ENCODE results near the gene PTPRR. TPM values are rescaled to one million over a fixed set of nuclear protein-coding genes. Genes with fewer than 3 reads are reported as not detected.

PTPRR gene
- total RNA-seq, result 0.15 and 1.1 TPM in 2 replicates

GRCh38 chr12:70920251-70920851 lies at the start of gene PTPRR:
Gene PTPRR (minus strand): TSS chr12:70920738. CDS start chr12:70920390, 348 bp downstream.
- no peak for DNase-seq (ENCODE audit: extremely low read depth, low read depth, low spot score)

- no peak for DNase-seq (ENCODE audit: extremely low read depth, low read depth, low spot score)
These were observed 46.7 kb upstream of the PTPRR start for GRCh38 chr12:70966996-70967790.

- DNase-seq (ENCODE audit: extremely low read depth, low read depth, low spot score), result no peak
These were observed 45.5 kb upstream of the PTPRR start for GRCh38 chr12:70966046-70966445.

GRCh38 chr12:70964867-70965510 lies 44.5 kb upstream of the PTPRR start:
- DNase-seq (ENCODE audit: extremely low read depth, low read depth, low spot score), result no peak

GRCh38 chr12:70963081-70963660 lies 42.6 kb upstream of the PTPRR start:
- DNase-seq (ENCODE audit: extremely low read depth, low read depth, low spot score), result no peak

- no peak for DNase-seq (ENCODE audit: extremely low read depth, low read depth, low spot score)
These were observed 41.8 kb upstream of the PTPRR start for GRCh38 chr12:70962226-70962794.

GRCh38 chr12:70960484-70960883 lies 39.9 kb upstream of the PTPRR start:
- DNase-seq (ENCODE audit: extremely low read depth, low read depth, low spot score), result no peak

- no peak for DNase-seq (ENCODE audit: extremely low read depth, low read depth, low spot score)
These were observed 34.9 kb upstream of the PTPRR start for GRCh38 chr12:70955415-70955814.

GRCh38 chr12:70950451-70950850 lies 29.9 kb upstream of the PTPRR start:
- no peak for DNase-seq (ENCODE audit: extremely low read depth, low read depth, low spot score)

GRCh38 chr12:70948976-70949336 lies 28.4 kb upstream of the PTPRR start:
- no peak for DNase-seq (ENCODE audit: extremely low read depth, low read depth, low spot score)

GRCh38 chr12:70948236-70948975 lies 27.9 kb upstream of the PTPRR start:
- DNase-seq (ENCODE audit: extremely low read depth, low read depth, low spot score), result no peak

- DNase-seq (ENCODE audit: extremely low read depth, low read depth, low spot score), result no peak
These were observed 15.8 kb upstream of the PTPRR start for GRCh38 chr12:70936203-70936813.

GRCh38 chr12:70933133-70933532 lies 12.6 kb upstream of the PTPRR start:
- no peak for DNase-seq (ENCODE audit: extremely low read depth, low read depth, low spot score)

GRCh38 chr12:70929029-70929428 lies 8.5 kb upstream of the PTPRR start:
- no peak for DNase-seq (ENCODE audit: extremely low read depth, low read depth, low spot score)

GRCh38 chr12:70928071-70928470 lies 7.5 kb upstream of the PTPRR start:
- DNase-seq (ENCODE audit: extremely low read depth, low read depth, low spot score), result no peak

- DNase-seq (ENCODE audit: extremely low read depth, low read depth, low spot score), result no peak
These were observed 6.8 kb upstream of the PTPRR start for GRCh38 chr12:70927356-70927755.

- no peak for DNase-seq (ENCODE audit: extremely low read depth, low read depth, low spot score)
These were observed 5.0 kb upstream of the PTPRR start for GRCh38 chr12:70925539-70925938.

GRCh38 chr12:70920891-70921290 lies 353 bp upstream of the PTPRR start:
- DNase-seq (ENCODE audit: extremely low read depth, low read depth, low spot score), result no peak

- no peak for DNase-seq (ENCODE audit: extremely low read depth, low read depth, low spot score)
These were observed 922 bp downstream of the PTPRR start for GRCh38 chr12:70919597-70920035.

- DNase-seq (ENCODE audit: extremely low read depth, low read depth, low spot score), result no peak
These were observed 1.4 kb downstream of the PTPRR start for GRCh38 chr12:70919176-70919575.
